ENCODE results near the gene SH3RF3.
A peak's percentile ranks its signal among the peaks of the same experiment; 100 is the strongest.

SH3RF3 gene

DNA sequence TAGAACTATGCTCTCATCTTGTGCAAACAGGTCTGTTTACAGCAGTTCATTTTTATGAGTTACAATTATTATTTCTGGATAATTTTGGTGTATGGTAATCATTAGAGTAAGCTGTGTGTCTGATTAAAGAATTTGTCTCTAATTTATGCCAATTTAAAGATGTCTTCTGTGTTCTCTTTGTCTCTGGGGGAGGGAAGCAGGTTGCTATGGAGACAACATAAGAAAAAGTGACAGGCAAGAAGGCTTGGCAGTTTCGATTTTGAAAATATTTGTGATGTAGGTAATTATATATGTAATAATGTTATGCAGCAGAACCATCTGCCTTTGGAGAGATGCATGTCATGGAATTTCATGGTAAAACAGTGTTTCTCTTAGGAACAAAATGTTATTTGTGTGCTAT is 78.2 kb downstream of the SH3RF3 start:
- no peak for TF ChIP-seq CTCF (IDR thresholded peaks at IDR 0.05; ENCODE audit: borderline replicate concordance, insufficient read depth, low read depth, low read length)
- H3K4me3 ChIP-seq (ENCODE audit: low read depth, low read length), result no peak overlapping the region

DNA sequence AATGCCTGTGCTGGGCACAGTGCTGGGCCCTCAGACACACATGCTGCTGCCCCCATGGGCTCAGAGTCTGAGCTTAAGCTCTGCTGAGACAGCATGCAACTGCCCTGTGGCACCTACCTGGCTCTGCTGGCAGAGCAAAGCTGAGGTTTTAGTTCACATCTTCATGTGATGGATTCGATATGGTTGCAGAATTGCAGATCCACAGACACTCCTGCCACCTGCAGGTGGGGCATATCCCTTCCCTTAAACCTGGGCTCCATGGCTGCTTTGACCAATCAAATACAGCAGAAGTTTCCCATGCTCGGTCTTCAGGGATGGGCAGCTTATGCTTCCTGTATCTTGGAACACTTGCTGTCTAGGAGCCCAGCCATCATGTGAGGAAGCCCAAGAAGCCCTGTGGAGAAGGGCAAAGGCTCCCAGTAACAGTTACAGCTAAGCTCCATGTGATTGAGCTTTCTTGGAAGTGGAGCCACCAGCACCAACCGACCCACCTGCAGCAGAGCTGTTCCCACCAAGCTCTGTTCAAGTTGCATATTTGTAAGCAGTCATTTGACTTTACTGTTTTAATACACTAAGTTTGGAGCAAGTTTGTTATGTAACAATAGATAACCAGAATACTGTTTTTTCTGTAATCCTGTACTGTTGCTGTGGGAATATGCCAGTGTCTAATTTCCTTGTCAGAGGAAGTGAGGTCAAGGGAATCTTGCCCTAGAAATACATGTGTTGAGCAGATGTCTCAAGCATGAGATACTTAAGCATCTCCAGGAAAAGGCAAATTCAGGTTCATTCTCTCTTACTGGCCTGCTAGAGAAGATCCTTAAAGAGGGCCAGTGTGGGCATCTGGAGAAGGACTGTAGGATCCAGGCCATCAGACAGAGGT is 79.3 kb downstream of the SH3RF3 start:
- no peak overlapping the region for H3K4me3 ChIP-seq (ENCODE audit: low read depth, low read length)
- 0 out of 2 replicates have a peak, but pooled peaks have one; percentile 16 for TF ChIP-seq CTCF (IDR thresholded peaks at IDR 0.05; ENCODE audit: borderline replicate concordance, insufficient read depth, low read depth, low read length)

GRCh38 chr2:109208951-109209335 is 79.9 kb downstream of the SH3RF3 start:
- H3K4me3 ChIP-seq (ENCODE audit: low read depth, low read length), result no peak overlapping the region
- TF ChIP-seq CTCF (IDR thresholded peaks at IDR 0.05; ENCODE audit: borderline replicate concordance, insufficient read depth, low read depth, low read length), result no peak

DNA sequence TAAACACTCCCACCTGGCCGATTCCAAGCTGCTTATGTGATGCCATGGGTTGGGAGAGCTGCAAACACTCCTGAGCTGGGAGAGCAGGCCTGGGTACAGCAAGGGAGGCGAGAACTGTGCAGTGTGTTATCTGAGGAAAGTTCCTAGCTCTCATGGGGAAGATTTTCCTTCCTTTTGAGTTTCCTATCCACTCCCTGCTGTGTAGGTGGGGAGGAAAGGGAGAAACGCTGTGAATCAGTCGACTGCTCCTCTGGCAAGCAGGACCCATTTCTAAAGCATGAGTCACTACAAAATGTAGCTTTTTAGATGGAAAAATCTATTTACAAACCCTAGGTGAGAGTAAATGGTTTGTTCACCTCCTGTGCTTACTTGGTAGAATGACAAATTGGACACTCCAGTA is 80.4 kb downstream of the SH3RF3 start:
- H3K4me3 ChIP-seq (ENCODE audit: low read depth, low read length), result no peak overlapping the region

GRCh38 chr2:109209941-109210340 is 80.9 kb downstream of the SH3RF3 start:
- TF ChIP-seq CTCF (IDR thresholded peaks at IDR 0.05; ENCODE audit: borderline replicate concordance, insufficient read depth, low read depth, low read length), result no peak
- no peak overlapping the region for H3K4me3 ChIP-seq (ENCODE audit: low read depth, low read length)

More for the DNA sequence above, 80.4 kb downstream of the SH3RF3 start:
- TF ChIP-seq CTCF (IDR thresholded peaks at IDR 0.05; ENCODE audit: borderline replicate concordance, insufficient read depth, low read depth, low read length), result no peak

- no peak for TF ChIP-seq CTCF (IDR thresholded peaks at IDR 0.05; ENCODE audit: borderline replicate concordance, insufficient read depth, low read depth, low read length)
- no peak overlapping the region for H3K4me3 ChIP-seq (ENCODE audit: low read depth, low read length)
Observed at GRCh38 chr2:109210431-109211200, 81.6 kb downstream of the SH3RF3 start.
